Right lobe of liver (tissue), 4 donors: Measurements from ENCODE around the gene EPOP.

Experiments used
- CTCF ChIP-seq, 4 donors: fragments of 200-600 bp in 3 of 4; fragments of 450-650 bp in 1 of 4; IDR thresholded peaks; one replicate each; pipeline versions ENCODE4 v1.5.1 to v1.8.0; 2016 to 2022; ENCODE audit warnings: antibody characterized with exemption in 4 of 4, mild to moderate bottlenecking in 2 of 4
- POLR2A ChIP-seq: fragments of 450-650 bp; IDR thresholded peaks from one replicate; pipeline ENCODE4 v1.6.1; 2017; ENCODE audit warnings: antibody characterized with exemption, mild to moderate bottlenecking
- donor health status: DM: no; HTN: no; CAD: no.
- donor health status: DM: no; HTN: no; CAD: no.
- donor health status: DM: no; HTN: yes; CAD: no.

- TF ChIP-seq POLR2A, result peak; percentile 25
- no peak for TF ChIP-seq CTCF (IDR thresholded peaks at IDR 0.05)
These were observed 30.1 kb upstream of the EPOP start, which contains the start of gene MLLT6 for GRCh38 chr17:38704606-38705522.
